HCT116 (cell line): Measurements from ENCODE around the gene RYR2. TPM values are rescaled to one million over a fixed set of nuclear protein-coding genes. Genes with fewer than 3 reads are reported as not detected.

Experiments
- ATAC-seq: fragments of 200-7000 bp; cut with Tn5 transposase; 2 replicates; pipeline ENCODE4 v1.9.1; 2020; ENCODE audit warnings: mild to moderate bottlenecking, moderate library complexity
- BruUV-seq: library from RNA; stranded (reverse); fragments of 400-500 nt; replicated peaks from 2 replicates; lab custom pipeline; 2021; lab: Mats Ljungman, UMichigan
- CTCF ChIA-PET: fragments of 300-600 bp; sonication (Branson Sonifier 250); formaldehyde crosslinking; loops from one replicate; lab custom pipeline; 2021; ENCODE audit warnings: antibody characterized with exemption; lab: Charles Lee
- POLR2A ChIA-PET: fragments of 300-600, 350-600 bp; sonication (Branson Sonifier 250); formaldehyde crosslinking; loops from one replicate; lab custom pipeline; 2021; ENCODE audit warnings: antibody characterized with exemption; lab: Charles Lee
- RAD21 ChIA-PET, 2 experiments: fragments of 300-600 bp; sonication (Branson Sonifier 250); formaldehyde crosslinking; loops; one replicate each; lab custom pipeline; 2023; ENCODE audit warnings: low total read pairs in 2 of 2; ENCODE audit not compliant: uncharacterized antibody in 2 of 2, unreplicated experiment in 2 of 2, low non-redundant PET in 1 of 2; lab: Charles Lee
- DNase-seq: peaks from one replicate; pipeline ENCODE4 v3.0.0-alpha.2; 2010; ENCODE audit warnings: low read depth, low spot score
- H2AFZ ChIP-seq: fragments of 200-600 bp; shearing (Covaris generic), sonication (generic); 2 replicates; pipeline ENCODE4 v1.6.1; 2017; ENCODE audit warnings: low read depth, mixed run types, mixed read lengths, antibody characterized with exemption, low read length; ENCODE audit not compliant: poor library complexity, severe bottlenecking
- H3K27ac ChIP-seq: 2 replicates; pipeline ENCODE4 v1.5.1; 2012; ENCODE audit warnings: low read depth, low read length
- H3K27me3 ChIP-seq: fragments of 200-600 bp; sonication (generic); 2 replicates; pipeline ENCODE4 v1.6.1; 2016; ENCODE audit warnings: mixed run types, low read length, mixed read lengths; ENCODE audit not compliant: insufficient read depth
- H3K36me3 ChIP-seq, 2 experiments: fragments of 200-500 bp in 1 of 2; fragments of 200-600 bp in 1 of 2; sonication (Bioruptor generic) in 1 of 2; sonication (generic) in 1 of 2; 2 replicates each; pipeline versions ENCODE4 v1.5.1 to v1.6.1; 2014 to 2016; ENCODE audit warnings: low read length in 2 of 2, inconsistent platforms in 1 of 2, mixed read lengths in 1 of 2, mixed run types in 1 of 2; ENCODE audit not compliant: insufficient read depth in 2 of 2, control insufficient read depth in 1 of 2
- H3K4me1 ChIP-seq, 2 experiments: fragments of 200-600 bp in 1 of 2; sonication (generic) in 1 of 2; 2 replicates each; pipeline versions ENCODE4 v1.5.1 to v1.6.1; 2012 to 2017; ENCODE audit warnings: low read length in 2 of 2, inconsistent platforms in 1 of 2, mild to moderate bottlenecking in 1 of 2, mixed read lengths in 1 of 2, mixed run types in 1 of 2, moderate library complexity in 1 of 2; ENCODE audit not compliant: insufficient read depth in 2 of 2, control insufficient read depth in 1 of 2
- H3K4me2 ChIP-seq: fragments of 200-600 bp; sonication (generic); 2 replicates; pipeline ENCODE4 v1.6.1; 2017; ENCODE audit warnings: mixed run types, low read length, mixed read lengths
- H3K4me3 ChIP-seq, 2 experiments: fragments of 200-600 bp in 1 of 2; sonication (generic) in 1 of 2; replicated peaks in 1 of 2; 2 replicates each; pipeline ENCODE4 v1.5.1; 2011 to 2016; ENCODE audit warnings: low read length in 2 of 2, control low read depth in 1 of 2, low read depth in 1 of 2, mild to moderate bottlenecking in 1 of 2, mixed read lengths in 1 of 2, mixed run types in 1 of 2
- H3K79me2 ChIP-seq: fragments of 200-600 bp; sonication (generic); 2 replicates; pipeline ENCODE4 v1.6.1; 2017; ENCODE audit warnings: mild to moderate bottlenecking, mixed run types, low read length, moderate library complexity, mixed read lengths; ENCODE audit not compliant: insufficient read depth
- H3K9ac ChIP-seq: fragments of 200-600 bp; sonication (generic); 2 replicates; pipeline ENCODE4 v1.6.1; 2016; ENCODE audit warnings: low read length, mixed read lengths
- H3K9me2 ChIP-seq: fragments of 200-600 bp; sonication (generic), shearing (Covaris generic); 2 replicates; pipeline ENCODE4 v1.6.1; 2017; ENCODE audit warnings: mixed run types, mild to moderate bottlenecking, moderate library complexity; ENCODE audit not compliant: insufficient read depth
- H3K9me3 ChIP-seq, 2 experiments: fragments of 200-500 bp in 1 of 2; fragments of 200-600 bp in 1 of 2; sonication (Bioruptor generic) in 1 of 2; sonication (generic) in 1 of 2; 2 replicates each; pipeline ENCODE4 v1.6.1; 2014 to 2017; ENCODE audit warnings: low read length in 2 of 2, mixed read lengths in 2 of 2, inconsistent platforms in 1 of 2, low read depth in 1 of 2, mild to moderate bottlenecking in 1 of 2, mixed run types in 1 of 2, moderate library complexity in 1 of 2; ENCODE audit not compliant: control insufficient read depth in 1 of 2, insufficient read depth in 1 of 2
- H4K20me1 ChIP-seq: fragments of 200-600 bp; sonication (generic), shearing (Covaris generic); 2 replicates; pipeline ENCODE4 v1.6.1; 2017; ENCODE audit warnings: mixed run types, mild to moderate bottlenecking, moderate library complexity; ENCODE audit not compliant: insufficient read depth
- POLR2A ChIP-seq: IDR thresholded peaks from 2 replicates; pipeline ENCODE4 v1.7.0; 2011; ENCODE audit warnings: borderline replicate concordance; ENCODE audit not compliant: insufficient read depth, insufficient read length; ENCODE audit errors: extremely low read depth
- SIN3A ChIP-seq: IDR thresholded peaks from 2 replicates; pipeline ENCODE4 v1.6.1; 2012; ENCODE audit warnings: low read depth
- intact Hi-C: fragments of 100-400 bp; cut with micrococcal nuclease; formaldehyde crosslinking; loops from 2 replicates; pipeline ENCODE4 v1.10.0; 2022
- total RNA-seq: library from RNA; stranded (reverse); gene quantifications from one replicate; pipeline ENCODE4 v1.2.1, GENCODE V29; 2021; ENCODE audit not compliant: unreplicated experiment
- TF ChIP-seq, protein P1 (sequence below): IDR thresholded peaks from 2 replicates; pipeline ENCODE4 v1.6.1; 2012; ENCODE audit warnings: low read depth
- TF ChIP-seq, protein P2 (sequence below): IDR thresholded peaks from 2 replicates; pipeline ENCODE4 v1.6.1; 2012
- TF ChIP-seq, protein P3 (sequence below), 3 experiments: fragments of 200-600 bp in 1 of 3; sonication (generic) in 1 of 3; IDR thresholded peaks in 2 of 3; conservative IDR thresholded peaks in 1 of 3; 2 replicates each; pipeline ENCODE4 v1.5.1; 2012 to 2017; ENCODE audit warnings: low read depth in 2 of 3, low read length in 2 of 3, antibody characterized with exemption in 1 of 3, borderline replicate concordance in 1 of 3, control low read depth in 1 of 3, mild to moderate bottlenecking in 1 of 3, mixed read lengths in 1 of 3, mixed run types in 1 of 3, moderate library complexity in 1 of 3; ENCODE audit not compliant: insufficient read depth in 1 of 3

RYR2 gene
- total RNA-seq, 1 experiment from 2014 or later: 0.02 TPM

DNA sequence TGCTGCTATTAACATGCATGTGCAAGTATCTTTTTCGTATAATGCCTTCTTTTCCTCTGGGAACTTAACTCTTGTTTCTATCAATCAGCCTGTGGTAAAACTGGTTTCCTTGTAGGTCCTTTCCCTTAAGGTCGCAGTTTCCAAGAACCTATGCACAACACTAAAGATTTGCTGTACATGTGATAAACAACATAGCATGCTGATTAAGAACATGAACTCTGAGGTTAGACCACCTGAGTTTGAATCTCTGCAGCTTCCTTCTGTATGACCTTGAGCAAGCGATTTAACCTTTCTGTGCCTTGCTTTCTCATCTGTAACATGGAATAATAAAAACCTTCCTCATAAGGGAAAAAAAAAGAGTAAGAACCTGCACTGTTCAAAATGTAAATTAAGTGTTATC lies 186.4 kb downstream of the RYR2 start:
- no peak overlapping the region for H2AFZ ChIP-seq
- no peak overlapping the region for H3K9ac ChIP-seq
- ChIA-PET RAD21 (no interaction called here), CTCF (no interaction called here), POLR2A (no interaction called here)
- no peaks in the 10 kb centered on the region for H3K36me3 ChIP-seq
- no peaks in the 10 kb centered on the region for H3K9me2 ChIP-seq
- H3K9me3 ChIP-seq: no peaks in the 10 kb centered on the region
- ATAC-seq (no peak), DNase-seq (no peak)
- H3K79me2 ChIP-seq: no peaks in the 10 kb centered on the region
- no peak overlapping the region for H3K4me3 ChIP-seq
- H3K4me1 ChIP-seq: no peaks in the 10 kb centered on the region
- H4K20me1 ChIP-seq: no peaks in the 10 kb centered on the region
- H3K27me3 ChIP-seq: no peaks in the 10 kb centered on the region
- TF ChIP-seq, protein P1, sequence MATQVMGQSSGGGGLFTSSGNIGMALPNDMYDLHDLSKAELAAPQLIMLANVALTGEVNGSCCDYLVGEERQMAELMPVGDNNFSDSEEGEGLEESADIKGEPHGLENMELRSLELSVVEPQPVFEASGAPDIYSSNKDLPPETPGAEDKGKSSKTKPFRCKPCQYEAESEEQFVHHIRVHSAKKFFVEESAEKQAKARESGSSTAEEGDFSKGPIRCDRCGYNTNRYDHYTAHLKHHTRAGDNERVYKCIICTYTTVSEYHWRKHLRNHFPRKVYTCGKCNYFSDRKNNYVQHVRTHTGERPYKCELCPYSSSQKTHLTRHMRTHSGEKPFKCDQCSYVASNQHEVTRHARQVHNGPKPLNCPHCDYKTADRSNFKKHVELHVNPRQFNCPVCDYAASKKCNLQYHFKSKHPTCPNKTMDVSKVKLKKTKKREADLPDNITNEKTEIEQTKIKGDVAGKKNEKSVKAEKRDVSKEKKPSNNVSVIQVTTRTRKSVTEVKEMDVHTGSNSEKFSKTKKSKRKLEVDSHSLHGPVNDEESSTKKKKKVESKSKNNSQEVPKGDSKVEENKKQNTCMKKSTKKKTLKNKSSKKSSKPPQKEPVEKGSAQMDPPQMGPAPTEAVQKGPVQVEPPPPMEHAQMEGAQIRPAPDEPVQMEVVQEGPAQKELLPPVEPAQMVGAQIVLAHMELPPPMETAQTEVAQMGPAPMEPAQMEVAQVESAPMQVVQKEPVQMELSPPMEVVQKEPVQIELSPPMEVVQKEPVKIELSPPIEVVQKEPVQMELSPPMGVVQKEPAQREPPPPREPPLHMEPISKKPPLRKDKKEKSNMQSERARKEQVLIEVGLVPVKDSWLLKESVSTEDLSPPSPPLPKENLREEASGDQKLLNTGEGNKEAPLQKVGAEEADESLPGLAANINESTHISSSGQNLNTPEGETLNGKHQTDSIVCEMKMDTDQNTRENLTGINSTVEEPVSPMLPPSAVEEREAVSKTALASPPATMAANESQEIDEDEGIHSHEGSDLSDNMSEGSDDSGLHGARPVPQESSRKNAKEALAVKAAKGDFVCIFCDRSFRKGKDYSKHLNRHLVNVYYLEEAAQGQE: no peak
- TF ChIP-seq SIN3A: no peak
- TF ChIP-seq, protein P2, sequence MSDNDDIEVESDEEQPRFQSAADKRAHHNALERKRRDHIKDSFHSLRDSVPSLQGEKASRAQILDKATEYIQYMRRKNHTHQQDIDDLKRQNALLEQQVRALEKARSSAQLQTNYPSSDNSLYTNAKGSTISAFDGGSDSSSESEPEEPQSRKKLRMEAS: no peak
- TF ChIP-seq, protein P3, sequence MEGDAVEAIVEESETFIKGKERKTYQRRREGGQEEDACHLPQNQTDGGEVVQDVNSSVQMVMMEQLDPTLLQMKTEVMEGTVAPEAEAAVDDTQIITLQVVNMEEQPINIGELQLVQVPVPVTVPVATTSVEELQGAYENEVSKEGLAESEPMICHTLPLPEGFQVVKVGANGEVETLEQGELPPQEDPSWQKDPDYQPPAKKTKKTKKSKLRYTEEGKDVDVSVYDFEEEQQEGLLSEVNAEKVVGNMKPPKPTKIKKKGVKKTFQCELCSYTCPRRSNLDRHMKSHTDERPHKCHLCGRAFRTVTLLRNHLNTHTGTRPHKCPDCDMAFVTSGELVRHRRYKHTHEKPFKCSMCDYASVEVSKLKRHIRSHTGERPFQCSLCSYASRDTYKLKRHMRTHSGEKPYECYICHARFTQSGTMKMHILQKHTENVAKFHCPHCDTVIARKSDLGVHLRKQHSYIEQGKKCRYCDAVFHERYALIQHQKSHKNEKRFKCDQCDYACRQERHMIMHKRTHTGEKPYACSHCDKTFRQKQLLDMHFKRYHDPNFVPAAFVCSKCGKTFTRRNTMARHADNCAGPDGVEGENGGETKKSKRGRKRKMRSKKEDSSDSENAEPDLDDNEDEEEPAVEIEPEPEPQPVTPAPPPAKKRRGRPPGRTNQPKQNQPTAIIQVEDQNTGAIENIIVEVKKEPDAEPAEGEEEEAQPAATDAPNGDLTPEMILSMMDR (IDR thresholded peaks at IDR 0.05 in 2 of 3, conservative IDR thresholded peaks at IDR 0.05 in 1 of 3; ENCODE audit: borderline replicate concordance in 1 of 3, insufficient read depth in 1 of 3, low read depth in 2 of 3, low read length in 2 of 3): no peak
- no peak for TF ChIP-seq POLR2A
- intact Hi-C loops: no loop called here
- no TSS peak for BruUV-seq
- H3K27ac ChIP-seq: no peak overlapping the region
- H3K4me2 ChIP-seq: no peak overlapping the region
